Mucosa of descending colon (tissue), 3 donors: ENCODE data around the gene PTPRJ. TPM values are rescaled to one million over a fixed set of nuclear protein-coding genes. Genes with fewer than 3 reads are reported as not detected.

ENCODE experiments used
- ATAC-seq: fragments of 200-7000 bp; cut with Tn5 transposase; one replicate; pipeline ENCODE4 v1.9.1; 2020; ENCODE audit warnings: mild to moderate bottlenecking, moderate library complexity
- DNase-seq, 3 donors: peaks; one replicate each; pipeline ENCODE4 v3.0.0-alpha.2; 2020
- H3K36me3 ChIP-seq: fragments of 200-600 bp; one replicate; pipeline ENCODE4 v1.8.0; 2021; ENCODE audit warnings: low read depth, mild to moderate bottlenecking
- H3K4me1 ChIP-seq: fragments of 200-600 bp; one replicate; pipeline ENCODE4 v1.8.0; 2021; ENCODE audit warnings: low read depth, mild to moderate bottlenecking
- H3K4me3 ChIP-seq: fragments of 200-600 bp; one replicate; pipeline ENCODE4 v1.8.0; 2021; ENCODE audit warnings: mild to moderate bottlenecking
- H3K9me3 ChIP-seq: fragments of 200-600 bp; one replicate; pipeline ENCODE4 v1.8.0; 2021; ENCODE audit warnings: mild to moderate bottlenecking
- intact Hi-C, 2 donors: fragments of 100-400 bp; cut with DNase I in 1 of 2; cut with micrococcal nuclease in 1 of 2; formaldehyde crosslinking; loops; one replicate each; pipeline versions ENCODE4 v1.11.0 to v1.11.1; 2022; cut with DNase I, micrococcal nuclease
- total RNA-seq, 3 donors: library from RNA; stranded (reverse); fragmentation: NEBNext Ultra II Directional in 2 of 3; extraction: Animal tissue kit (Norgen Biotek cat#: 25700) in 2 of 3; gene quantifications; one replicate each; pipeline versions ENCODE4 v1.2.1 to v1.2.4, GENCODE V29; 2021 to 2023
- TF ChIP-seq, protein P1 (sequence below): fragments of 200-600 bp; IDR thresholded peaks from one replicate; pipeline ENCODE4 v1.8.0; 2022; ENCODE audit warnings: antibody characterized with exemption, mild to moderate bottlenecking
- donor health status: DM: no; HTN: no; CAD: no; lungs with moderate emphysema.
- donor health status: DM: no; HTN: no; CAD: no.
- donor health status: DM: no; HTN: yes; CAD: no.

The PTPRJ gene
- total RNA-seq, 3 donors from 2014 or later: 27.8 to 54.6 (median 44.0) TPM

DNA sequence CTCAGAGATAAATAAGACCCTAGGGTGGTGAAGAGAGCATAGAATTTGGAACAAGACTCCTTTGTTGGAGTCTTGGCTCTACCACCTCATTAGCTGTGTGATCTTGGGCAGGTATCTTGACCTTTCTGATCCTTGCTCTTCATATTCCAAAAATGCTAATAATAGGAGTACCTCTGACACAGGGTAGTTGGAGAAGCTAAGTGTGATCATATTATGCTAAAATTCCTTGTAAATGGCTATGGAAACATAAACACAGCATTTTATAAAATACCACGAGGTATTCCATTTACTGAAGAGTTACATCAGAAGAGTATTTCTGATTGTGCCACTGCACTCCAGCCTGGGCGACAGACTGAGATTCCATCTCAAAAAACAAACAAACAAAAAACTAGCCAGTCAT, 9.4 kb downstream of the PTPRJ start:
- ATAC-seq: no peak

DNA sequence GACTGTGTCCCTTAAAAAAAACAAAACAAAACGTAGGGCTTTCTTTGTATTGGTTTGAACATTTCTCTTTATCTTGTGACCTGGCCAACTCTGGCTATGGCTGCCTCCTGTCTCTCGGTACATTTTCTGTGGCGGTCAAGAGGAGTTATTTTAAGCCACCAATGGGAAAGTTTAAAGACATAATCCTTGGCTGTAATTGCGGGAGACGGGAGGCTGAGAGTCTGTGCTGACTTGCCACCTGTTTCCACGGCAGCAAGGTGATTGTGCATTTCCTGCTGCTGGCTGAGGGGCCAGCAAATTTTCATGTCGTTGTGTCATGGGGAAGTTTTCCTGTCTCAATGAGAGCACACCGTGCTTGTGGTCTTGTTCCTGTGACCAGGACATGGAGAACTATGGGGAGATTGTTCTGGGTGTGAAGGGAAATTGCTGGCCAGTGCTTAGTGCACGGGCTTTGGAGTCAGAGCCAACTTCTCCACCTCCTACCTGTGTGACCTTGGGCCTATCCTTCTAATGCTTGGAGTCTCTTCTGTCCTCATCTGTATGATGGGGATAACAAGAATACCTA, 11.0 kb downstream of the PTPRJ start:
- ATAC-seq (peak; percentile 54), DNase-seq (peak in 2 of 3 donors; percentile 48 to 61)
- TF ChIP-seq, protein P1, sequence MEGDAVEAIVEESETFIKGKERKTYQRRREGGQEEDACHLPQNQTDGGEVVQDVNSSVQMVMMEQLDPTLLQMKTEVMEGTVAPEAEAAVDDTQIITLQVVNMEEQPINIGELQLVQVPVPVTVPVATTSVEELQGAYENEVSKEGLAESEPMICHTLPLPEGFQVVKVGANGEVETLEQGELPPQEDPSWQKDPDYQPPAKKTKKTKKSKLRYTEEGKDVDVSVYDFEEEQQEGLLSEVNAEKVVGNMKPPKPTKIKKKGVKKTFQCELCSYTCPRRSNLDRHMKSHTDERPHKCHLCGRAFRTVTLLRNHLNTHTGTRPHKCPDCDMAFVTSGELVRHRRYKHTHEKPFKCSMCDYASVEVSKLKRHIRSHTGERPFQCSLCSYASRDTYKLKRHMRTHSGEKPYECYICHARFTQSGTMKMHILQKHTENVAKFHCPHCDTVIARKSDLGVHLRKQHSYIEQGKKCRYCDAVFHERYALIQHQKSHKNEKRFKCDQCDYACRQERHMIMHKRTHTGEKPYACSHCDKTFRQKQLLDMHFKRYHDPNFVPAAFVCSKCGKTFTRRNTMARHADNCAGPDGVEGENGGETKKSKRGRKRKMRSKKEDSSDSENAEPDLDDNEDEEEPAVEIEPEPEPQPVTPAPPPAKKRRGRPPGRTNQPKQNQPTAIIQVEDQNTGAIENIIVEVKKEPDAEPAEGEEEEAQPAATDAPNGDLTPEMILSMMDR: no peak
- intact Hi-C loops: no loop called here
- no peaks in the 10 kb centered on the region for H3K9me3 ChIP-seq
- peaks cover 51% of the 10 kb centered on the region for H3K4me1 ChIP-seq
- no peak overlapping the region for H3K4me3 ChIP-seq
- no peaks in the 10 kb centered on the region for H3K36me3 ChIP-seq

More for the DNA sequence above, 9.4 kb downstream of the PTPRJ start:
- TF ChIP-seq, protein P1: no peak
- Histone ChIP-seq H3K4me3 (no peak overlapping the region), H3K9me3 (no peaks in the 10 kb centered on the region), H3K36me3 (no peaks in the 10 kb centered on the region), H3K4me1 (peaks cover 53% of the 10 kb centered on the region)
- intact Hi-C loops: no loop called here
- no peak for DNase-seq

DNA sequence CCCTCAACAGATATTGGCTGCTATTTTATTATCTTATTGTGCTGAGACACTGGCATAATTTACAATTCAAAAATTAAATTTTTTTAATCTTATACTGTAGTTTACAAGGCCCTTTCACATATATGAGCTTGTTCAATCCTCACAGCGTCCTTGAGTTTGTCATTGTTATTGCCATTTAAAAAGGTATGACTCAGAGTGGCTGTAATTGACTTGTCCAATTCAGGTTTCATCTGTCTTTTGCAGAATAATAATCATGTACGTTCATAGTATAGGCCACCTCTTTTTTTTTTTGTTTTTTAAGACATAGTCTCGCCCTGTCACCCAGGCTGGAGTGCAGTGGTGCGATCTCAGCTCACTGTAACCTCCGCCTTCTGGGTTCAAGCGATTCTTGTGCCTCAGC, 11.5 kb downstream of the PTPRJ start:
- Histone ChIP-seq H3K4me1 (peaks cover 48% of the 10 kb centered on the region), H3K4me3 (no peak overlapping the region), H3K36me3 (no peaks in the 10 kb centered on the region), H3K9me3 (no peaks in the 10 kb centered on the region)
- intact Hi-C loops: no loop called here
- peak; percentile 45 for ATAC-seq
- no peak for DNase-seq
- TF ChIP-seq, protein P1: no peak

- intact Hi-C loops: no loop called here
- no peaks in the 10 kb centered on the region for H3K36me3 ChIP-seq
- H3K4me3 ChIP-seq: no peak overlapping the region
- H3K9me3 ChIP-seq: no peaks in the 10 kb centered on the region
- H3K4me1 ChIP-seq: peaks cover 42% of the 10 kb centered on the region
- ATAC-seq (peak; percentile 72), DNase-seq (no peak)
- TF ChIP-seq, protein P1: no peak
Measured at GRCh38 chr11:47992959-47993820, 12.8 kb downstream of the PTPRJ start.

DNA sequence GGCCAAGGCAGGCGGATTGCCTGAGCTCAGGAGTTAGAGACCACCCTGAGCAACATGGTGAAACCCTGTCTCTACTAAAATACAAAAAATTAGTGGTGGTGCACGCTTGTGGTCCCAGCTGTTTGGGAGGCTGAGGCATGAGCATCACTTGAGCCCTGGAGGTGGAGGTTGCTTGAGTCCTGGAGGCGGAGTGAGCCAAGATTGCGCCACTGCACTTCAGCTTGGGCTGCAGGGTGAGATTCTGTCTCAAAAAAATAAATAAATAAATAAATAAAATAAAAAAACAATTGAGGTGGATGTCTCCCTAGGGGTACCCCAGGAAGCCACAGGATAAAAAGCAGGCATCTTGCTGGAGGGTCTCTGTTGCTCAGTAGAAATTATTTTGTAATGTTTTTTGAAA, 14.1 kb downstream of the PTPRJ start:
- H3K4me3 ChIP-seq: no peak overlapping the region
- H3K4me1 ChIP-seq: peaks cover 35% of the 10 kb centered on the region
- no peaks in the 10 kb centered on the region for H3K9me3 ChIP-seq
- intact Hi-C loops: no loop called here
- no peak for DNase-seq
- ATAC-seq: no peak
- TF ChIP-seq, protein P1: no peak
- H3K36me3 ChIP-seq: no peaks in the 10 kb centered on the region
